Measurements from ENCODE around the gene ABCA4.

The ABCA4 gene

GRCh38 chr1:94037392-94038229 is 83.3 kb downstream of the ABCA4 start:
- Histone ChIP-seq H3K9me3 (replicated peaks; ENCODE audit: insufficient read depth, low read length) (no peaks in the 10 kb centered on the region), H4K20me1 (ENCODE audit: insufficient read depth, low read length) (no peaks in the 10 kb centered on the region), H3K27ac (ENCODE audit: low read length) (no peak overlapping the region), H2AFZ (ENCODE audit: low read length) (no peak overlapping the region), H3K9ac (ENCODE audit: low read length) (no peak overlapping the region), H3K4me2 (ENCODE audit: low read depth, low read length) (no peak overlapping the region), H3K36me3 (replicated peaks; ENCODE audit: insufficient read depth, low read length) (no peaks in the 10 kb centered on the region), H3K4me1 (ENCODE audit: low read length) (no peaks in the 10 kb centered on the region), H3K79me2 (ENCODE audit: low read length) (no peaks in the 10 kb centered on the region), H3K27me3 (replicated peaks; ENCODE audit: insufficient read depth, low read length) (no peaks in the 10 kb centered on the region), H3F3A (ENCODE audit: insufficient read depth, low read length) (no peaks in the 10 kb centered on the region), H3K4me3 (ENCODE audit: low read length) (no peak overlapping the region), H3K9me2 (replicated peaks; ENCODE audit: insufficient read depth, low read length) (no peaks in the 10 kb centered on the region)
- no peak for TF ChIP-seq EZH2phosphoT487 (IDR thresholded peaks at IDR 0.05; ENCODE audit: low read length)
- no peak for TF ChIP-seq CTCF (IDR thresholded peaks at IDR 0.05; ENCODE audit: low read length)
- TF ChIP-seq EZH2 (optimal IDR thresholded peaks at IDR 0.05; ENCODE audit: low read depth, low read length), result no peak
- no peak for DNase-seq

- no peaks in the 10 kb centered on the region for H3K27me3 ChIP-seq (replicated peaks; ENCODE audit: insufficient read depth, low read length)
- no peak overlapping the region for H3K9ac ChIP-seq (ENCODE audit: low read length)
- H3F3A ChIP-seq (ENCODE audit: insufficient read depth, low read length), result no peaks in the 10 kb centered on the region
- H3K36me3 ChIP-seq (replicated peaks; ENCODE audit: insufficient read depth, low read length), result no peaks in the 10 kb centered on the region
- no peak overlapping the region for H3K4me2 ChIP-seq (ENCODE audit: low read depth, low read length)
- H3K9me3 ChIP-seq (replicated peaks; ENCODE audit: insufficient read depth, low read length), result no peaks in the 10 kb centered on the region
- TF ChIP-seq EZH2 (optimal IDR thresholded peaks at IDR 0.05; ENCODE audit: low read depth, low read length), result no peak
- TF ChIP-seq EZH2phosphoT487 (IDR thresholded peaks at IDR 0.05; ENCODE audit: low read length), result no peak
- TF ChIP-seq CTCF (IDR thresholded peaks at IDR 0.05; ENCODE audit: low read length), result no peak
- no peak overlapping the region for H2AFZ ChIP-seq (ENCODE audit: low read length)
- no peaks in the 10 kb centered on the region for H4K20me1 ChIP-seq (ENCODE audit: insufficient read depth, low read length)
- no peak overlapping the region for H3K27ac ChIP-seq (ENCODE audit: low read length)
- H3K9me2 ChIP-seq (replicated peaks; ENCODE audit: insufficient read depth, low read length), result no peaks in the 10 kb centered on the region
- no peaks in the 10 kb centered on the region for H3K79me2 ChIP-seq (ENCODE audit: low read length)
- no peak overlapping the region for H3K4me3 ChIP-seq (ENCODE audit: low read length)
- no peak for DNase-seq
- no peaks in the 10 kb centered on the region for H3K4me1 ChIP-seq (ENCODE audit: low read length)
Observed at GRCh38 chr1:94036730-94037129, 84.2 kb downstream of the ABCA4 start.

GRCh38 chr1:94033849-94034248 is 87.1 kb downstream of the ABCA4 start:
- Histone ChIP-seq H3K4me1 (ENCODE audit: low read length) (no peaks in the 10 kb centered on the region), H3K9ac (ENCODE audit: low read length) (no peak overlapping the region), H3K9me2 (replicated peaks; ENCODE audit: insufficient read depth, low read length) (no peaks in the 10 kb centered on the region), H3K27ac (ENCODE audit: low read length) (no peak overlapping the region), H3K79me2 (ENCODE audit: low read length) (no peaks in the 10 kb centered on the region), H3F3A (ENCODE audit: insufficient read depth, low read length) (no peaks in the 10 kb centered on the region), H3K27me3 (replicated peaks; ENCODE audit: insufficient read depth, low read length) (no peaks in the 10 kb centered on the region), H3K36me3 (replicated peaks; ENCODE audit: insufficient read depth, low read length) (no peaks in the 10 kb centered on the region), H4K20me1 (ENCODE audit: insufficient read depth, low read length) (no peaks in the 10 kb centered on the region), H3K9me3 (replicated peaks; ENCODE audit: insufficient read depth, low read length) (no peaks in the 10 kb centered on the region), H2AFZ (ENCODE audit: low read length) (no peak overlapping the region), H3K4me3 (ENCODE audit: low read length) (no peak overlapping the region), H3K4me2 (ENCODE audit: low read depth, low read length) (no peak overlapping the region)
- DNase-seq, result no peak
- TF ChIP-seq EZH2phosphoT487 (IDR thresholded peaks at IDR 0.05; ENCODE audit: low read length), result no peak
- no peak for TF ChIP-seq CTCF (IDR thresholded peaks at IDR 0.05; ENCODE audit: low read length)
- TF ChIP-seq EZH2 (optimal IDR thresholded peaks at IDR 0.05; ENCODE audit: low read depth, low read length), result no peak
